HL-60 (cell line): Measurements from ENCODE around the gene ZSCAN12.
A peak's percentile ranks its signal among the peaks of the same experiment; 100 is the strongest.

Experiments
- DNase-seq, 2 experiments: peaks; one replicate each; pipeline ENCODE4 v3.0.0-alpha.2; 2010 to 2020; ENCODE audit warnings: low read depth in 1 of 2, low spot score in 1 of 2
- H3K27ac ChIP-seq: fragments of 250-450 bp; sonication (Bioruptor Pico); replicated peaks from 2 replicates; pipeline ENCODE4 v1.5.1; 2020; ENCODE audit warnings: mild to moderate bottlenecking, moderate library complexity
- H3K27me3 ChIP-seq: fragments of 250-450 bp; sonication (Bioruptor Pico); 2 replicates; pipeline ENCODE4 v1.5.1; 2021; ENCODE audit warnings: mild to moderate bottlenecking, moderate library complexity; ENCODE audit not compliant: insufficient read depth, poor library complexity, severe bottlenecking
- H3K4me3 ChIP-seq: replicated peaks from 2 replicates; pipeline ENCODE4 v1.5.1; 2011; ENCODE audit warnings: mild to moderate bottlenecking, control low read depth, low read length; ENCODE audit not compliant: insufficient read depth
- GABPA ChIP-seq: IDR thresholded peaks from 2 replicates; pipeline ENCODE4 v1.6.1; 2012; ENCODE audit warnings: low read depth
- POLR2AphosphoS5 ChIP-seq: IDR thresholded peaks from 2 replicates; pipeline ENCODE4 v1.6.1; 2012; ENCODE audit warnings: low read depth
- SPI1 ChIP-seq: IDR thresholded peaks from 2 replicates; pipeline ENCODE4 v1.6.1; 2012; ENCODE audit warnings: low read depth, mild to moderate bottlenecking, borderline replicate concordance
- TF ChIP-seq, protein P1 (sequence below): IDR thresholded peaks from 2 replicates; pipeline ENCODE4 v1.6.1; 2012; ENCODE audit warnings: low read depth; ENCODE audit not compliant: insufficient replicate concordance
- TF ChIP-seq, protein P2 (sequence below): IDR thresholded peaks from one replicate; pipeline ENCODE4 v1.5.1; 2011; ENCODE audit warnings: low read length, control low read depth, inconsistent platforms; ENCODE audit not compliant: insufficient read depth

The ZSCAN12 gene

DNA sequence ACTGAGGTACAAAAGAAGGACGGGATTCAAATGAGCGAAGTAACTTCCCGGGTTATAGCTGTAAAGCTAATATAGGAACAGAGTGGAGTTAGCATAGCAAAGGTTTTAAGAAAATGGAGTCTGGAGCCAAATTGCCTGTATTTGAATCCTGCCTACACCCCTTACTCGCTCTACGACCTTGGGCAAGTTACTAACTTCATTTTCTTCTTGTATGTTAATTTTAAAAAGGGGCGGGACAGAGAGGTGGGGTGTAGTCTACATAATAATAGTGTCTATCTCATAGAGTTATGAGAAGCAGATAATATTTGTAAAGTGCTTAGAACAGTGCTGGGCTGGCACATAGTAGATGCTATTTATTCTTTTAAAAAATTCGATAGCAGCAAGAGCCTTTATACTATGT is 43.0 kb upstream of the ZSCAN12 start:
- no peak for DNase-seq
- H3K27ac ChIP-seq = peak overlapping the region; percentile 56
- H3K27me3 ChIP-seq = no peaks in the 10 kb centered on the region
- no peak for TF ChIP-seq GABPA
- no peak for TF ChIP-seq SPI1
- TF ChIP-seq POLR2AphosphoS5 = no peak
- TF ChIP-seq, protein P1, sequence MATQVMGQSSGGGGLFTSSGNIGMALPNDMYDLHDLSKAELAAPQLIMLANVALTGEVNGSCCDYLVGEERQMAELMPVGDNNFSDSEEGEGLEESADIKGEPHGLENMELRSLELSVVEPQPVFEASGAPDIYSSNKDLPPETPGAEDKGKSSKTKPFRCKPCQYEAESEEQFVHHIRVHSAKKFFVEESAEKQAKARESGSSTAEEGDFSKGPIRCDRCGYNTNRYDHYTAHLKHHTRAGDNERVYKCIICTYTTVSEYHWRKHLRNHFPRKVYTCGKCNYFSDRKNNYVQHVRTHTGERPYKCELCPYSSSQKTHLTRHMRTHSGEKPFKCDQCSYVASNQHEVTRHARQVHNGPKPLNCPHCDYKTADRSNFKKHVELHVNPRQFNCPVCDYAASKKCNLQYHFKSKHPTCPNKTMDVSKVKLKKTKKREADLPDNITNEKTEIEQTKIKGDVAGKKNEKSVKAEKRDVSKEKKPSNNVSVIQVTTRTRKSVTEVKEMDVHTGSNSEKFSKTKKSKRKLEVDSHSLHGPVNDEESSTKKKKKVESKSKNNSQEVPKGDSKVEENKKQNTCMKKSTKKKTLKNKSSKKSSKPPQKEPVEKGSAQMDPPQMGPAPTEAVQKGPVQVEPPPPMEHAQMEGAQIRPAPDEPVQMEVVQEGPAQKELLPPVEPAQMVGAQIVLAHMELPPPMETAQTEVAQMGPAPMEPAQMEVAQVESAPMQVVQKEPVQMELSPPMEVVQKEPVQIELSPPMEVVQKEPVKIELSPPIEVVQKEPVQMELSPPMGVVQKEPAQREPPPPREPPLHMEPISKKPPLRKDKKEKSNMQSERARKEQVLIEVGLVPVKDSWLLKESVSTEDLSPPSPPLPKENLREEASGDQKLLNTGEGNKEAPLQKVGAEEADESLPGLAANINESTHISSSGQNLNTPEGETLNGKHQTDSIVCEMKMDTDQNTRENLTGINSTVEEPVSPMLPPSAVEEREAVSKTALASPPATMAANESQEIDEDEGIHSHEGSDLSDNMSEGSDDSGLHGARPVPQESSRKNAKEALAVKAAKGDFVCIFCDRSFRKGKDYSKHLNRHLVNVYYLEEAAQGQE = no peak
- TF ChIP-seq, protein P2, sequence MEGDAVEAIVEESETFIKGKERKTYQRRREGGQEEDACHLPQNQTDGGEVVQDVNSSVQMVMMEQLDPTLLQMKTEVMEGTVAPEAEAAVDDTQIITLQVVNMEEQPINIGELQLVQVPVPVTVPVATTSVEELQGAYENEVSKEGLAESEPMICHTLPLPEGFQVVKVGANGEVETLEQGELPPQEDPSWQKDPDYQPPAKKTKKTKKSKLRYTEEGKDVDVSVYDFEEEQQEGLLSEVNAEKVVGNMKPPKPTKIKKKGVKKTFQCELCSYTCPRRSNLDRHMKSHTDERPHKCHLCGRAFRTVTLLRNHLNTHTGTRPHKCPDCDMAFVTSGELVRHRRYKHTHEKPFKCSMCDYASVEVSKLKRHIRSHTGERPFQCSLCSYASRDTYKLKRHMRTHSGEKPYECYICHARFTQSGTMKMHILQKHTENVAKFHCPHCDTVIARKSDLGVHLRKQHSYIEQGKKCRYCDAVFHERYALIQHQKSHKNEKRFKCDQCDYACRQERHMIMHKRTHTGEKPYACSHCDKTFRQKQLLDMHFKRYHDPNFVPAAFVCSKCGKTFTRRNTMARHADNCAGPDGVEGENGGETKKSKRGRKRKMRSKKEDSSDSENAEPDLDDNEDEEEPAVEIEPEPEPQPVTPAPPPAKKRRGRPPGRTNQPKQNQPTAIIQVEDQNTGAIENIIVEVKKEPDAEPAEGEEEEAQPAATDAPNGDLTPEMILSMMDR = no peak
- peak overlapping the region; percentile 75 for H3K4me3 ChIP-seq

DNA sequence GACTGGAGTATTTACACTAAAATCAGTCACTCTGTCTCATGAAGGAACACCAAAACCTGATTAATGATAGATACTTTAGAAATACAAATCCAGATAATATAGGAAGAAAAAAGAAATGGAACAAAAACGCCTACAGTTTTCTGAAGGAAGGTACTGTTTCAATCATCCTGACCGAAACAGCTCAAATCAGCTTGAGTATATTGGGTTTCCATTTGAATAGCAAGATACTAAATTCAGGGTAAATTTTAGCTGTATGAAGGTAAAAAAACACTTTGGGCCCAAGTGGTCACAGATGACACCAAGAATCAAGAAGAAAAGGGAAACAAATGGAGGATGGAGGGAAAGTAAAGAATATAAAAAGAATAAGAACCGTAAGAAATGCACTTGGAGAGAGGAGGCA is 36.9 kb upstream of the ZSCAN12 start:
- no peaks in the 10 kb centered on the region for H3K27me3 ChIP-seq
- TF ChIP-seq, protein P2 = no peak
- TF ChIP-seq, protein P1 = no peak
- TF ChIP-seq SPI1 (no peak), GABPA (no peak), POLR2AphosphoS5 (no peak)
- no peak overlapping the region for H3K27ac ChIP-seq
- no peak for DNase-seq
- H3K4me3 ChIP-seq = no peak overlapping the region

DNA sequence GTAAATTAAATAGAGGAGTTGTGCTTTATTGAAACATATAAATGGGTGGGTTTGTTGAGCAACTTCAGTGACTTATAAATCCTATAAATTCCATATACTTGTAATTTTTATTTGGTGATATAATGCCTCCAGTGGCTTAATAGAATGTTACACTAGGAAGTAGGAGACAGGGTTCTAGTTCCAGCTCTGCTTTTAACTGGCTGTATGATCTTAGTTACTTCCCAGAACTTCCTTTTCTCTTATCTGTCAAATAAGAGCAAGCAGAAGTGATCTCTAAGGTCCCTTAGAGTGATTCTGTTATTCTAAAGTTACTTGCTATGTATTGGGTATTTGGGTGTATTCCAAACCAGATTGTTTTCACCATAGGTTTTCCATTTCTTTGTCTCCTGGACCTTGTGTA is 33.6 kb upstream of the ZSCAN12 start:
- DNase-seq = peak in 1 of 2 experiments; percentile 21
- TF ChIP-seq, protein P2 = no peak
- TF ChIP-seq SPI1 (no peak), POLR2AphosphoS5 (no peak), GABPA (no peak)
- TF ChIP-seq, protein P1 = no peak
- no peaks in the 10 kb centered on the region for H3K27me3 ChIP-seq
- no peak overlapping the region for H3K27ac ChIP-seq
- no peak overlapping the region for H3K4me3 ChIP-seq
